ENCODE measurements around the gene PEX11G.

Gene PEX11G

DNA sequence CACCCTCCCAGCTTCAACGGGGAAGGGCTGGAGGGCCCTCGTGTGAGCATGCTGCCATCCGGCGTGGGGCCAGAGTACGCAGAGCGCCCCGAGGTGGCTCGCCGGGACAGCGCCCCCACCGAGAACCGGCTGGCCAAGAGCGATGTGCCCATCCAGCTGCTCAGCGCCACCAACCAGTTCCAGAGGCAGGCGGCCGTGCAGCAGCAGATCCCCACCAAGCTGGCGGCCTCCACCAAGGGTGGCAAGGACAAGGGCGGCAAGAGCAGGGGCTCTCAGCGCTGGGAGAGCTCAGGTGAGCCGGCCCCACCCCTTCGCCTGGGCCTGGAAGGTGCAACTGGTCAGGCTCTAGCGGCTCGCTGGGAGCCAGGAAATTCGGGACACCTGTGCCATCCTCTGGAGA is 20.0 kb downstream of the PEX11G start:
- H3K36me3 ChIP-seq (ENCODE audit: insufficient read depth): no peaks in the 10 kb centered on the region
- TF ChIP-seq, protein P1, sequence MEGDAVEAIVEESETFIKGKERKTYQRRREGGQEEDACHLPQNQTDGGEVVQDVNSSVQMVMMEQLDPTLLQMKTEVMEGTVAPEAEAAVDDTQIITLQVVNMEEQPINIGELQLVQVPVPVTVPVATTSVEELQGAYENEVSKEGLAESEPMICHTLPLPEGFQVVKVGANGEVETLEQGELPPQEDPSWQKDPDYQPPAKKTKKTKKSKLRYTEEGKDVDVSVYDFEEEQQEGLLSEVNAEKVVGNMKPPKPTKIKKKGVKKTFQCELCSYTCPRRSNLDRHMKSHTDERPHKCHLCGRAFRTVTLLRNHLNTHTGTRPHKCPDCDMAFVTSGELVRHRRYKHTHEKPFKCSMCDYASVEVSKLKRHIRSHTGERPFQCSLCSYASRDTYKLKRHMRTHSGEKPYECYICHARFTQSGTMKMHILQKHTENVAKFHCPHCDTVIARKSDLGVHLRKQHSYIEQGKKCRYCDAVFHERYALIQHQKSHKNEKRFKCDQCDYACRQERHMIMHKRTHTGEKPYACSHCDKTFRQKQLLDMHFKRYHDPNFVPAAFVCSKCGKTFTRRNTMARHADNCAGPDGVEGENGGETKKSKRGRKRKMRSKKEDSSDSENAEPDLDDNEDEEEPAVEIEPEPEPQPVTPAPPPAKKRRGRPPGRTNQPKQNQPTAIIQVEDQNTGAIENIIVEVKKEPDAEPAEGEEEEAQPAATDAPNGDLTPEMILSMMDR (conservative IDR thresholded peaks at IDR 0.05; ENCODE audit: low read depth, low read length): no peak
- no peak overlapping the region for H3K4me3 ChIP-seq (IDR thresholded peaks at IDR 0.05; ENCODE audit: insufficient read depth, low read depth, low read length)

DNA sequence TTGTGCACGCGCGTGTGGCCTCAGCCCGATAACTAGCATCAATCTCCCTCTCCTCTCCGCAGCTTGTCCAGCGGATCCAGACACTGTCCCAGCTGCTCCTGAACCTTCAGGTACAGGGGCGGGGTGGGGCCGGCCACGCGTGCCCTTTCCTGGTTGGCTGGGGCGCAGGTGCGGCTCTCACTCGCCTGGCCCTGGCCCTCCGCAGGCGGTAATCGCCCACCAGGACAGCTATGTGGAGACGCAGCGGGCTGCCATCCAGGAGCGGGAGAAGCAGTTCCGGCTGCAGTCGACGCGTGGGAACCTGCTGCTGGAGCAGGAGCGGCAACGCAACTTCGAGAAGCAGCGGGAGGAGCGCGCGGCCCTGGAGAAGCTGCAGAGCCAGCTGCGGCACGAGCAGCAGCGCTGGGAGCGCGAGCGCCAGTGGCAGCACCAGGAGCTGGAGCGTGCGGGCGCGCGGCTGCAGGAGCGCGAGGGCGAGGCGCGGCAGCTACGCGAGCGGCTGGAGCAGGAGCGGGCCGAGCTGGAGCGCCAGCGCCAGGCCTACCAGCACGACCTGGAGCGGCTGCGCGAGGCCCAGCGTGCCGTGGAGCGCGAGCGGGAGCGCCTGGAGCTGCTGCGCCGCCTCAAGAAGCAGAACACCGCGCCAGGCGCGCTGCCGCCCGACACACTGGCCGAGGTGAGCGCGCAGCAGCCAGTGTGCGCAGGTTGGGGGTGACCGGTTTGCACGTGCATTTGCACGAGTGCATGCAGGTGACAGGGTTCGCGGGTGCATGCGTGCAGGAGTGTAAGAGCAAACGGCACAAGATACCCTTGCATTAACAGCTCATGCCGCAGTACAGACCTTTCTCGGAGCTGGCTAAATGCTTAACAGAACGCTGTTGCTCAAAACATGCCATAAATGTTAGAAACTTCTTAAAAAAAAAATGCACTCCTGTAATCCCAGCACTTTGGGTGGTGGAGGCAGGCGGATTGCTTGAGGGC is 21.5 kb downstream of the PEX11G start:
- Histone ChIP-seq H4K20me1 (ENCODE audit: insufficient read depth) (no peaks in the 10 kb centered on the region), H3K4me2 (no peak overlapping the region), H2AFZ (ENCODE audit: low read depth) (no peak overlapping the region), H3K27me3 (ENCODE audit: insufficient read depth, low read depth) (no peaks in the 10 kb centered on the region), H3K4me1 (ENCODE audit: low read depth, poor library complexity, severe bottlenecking) (no peaks in the 10 kb centered on the region), H3K36me3 (ENCODE audit: insufficient read depth) (no peaks in the 10 kb centered on the region), H3K9ac (no peak overlapping the region), H3K79me2 (ENCODE audit: insufficient read depth, low read depth) (no peaks in the 10 kb centered on the region), H3K4me3 (IDR thresholded peaks at IDR 0.05; ENCODE audit: insufficient read depth, low read depth, low read length) (no peak overlapping the region), H3K27ac (no peak overlapping the region)
- TF ChIP-seq, protein P1 (conservative IDR thresholded peaks at IDR 0.05; ENCODE audit: low read depth, low read length): no peak

More for the DNA sequence above, 20.0 kb downstream of the PEX11G start:
- no peak overlapping the region for H3K9ac ChIP-seq
- H3K4me2 ChIP-seq: no peak overlapping the region
- no peaks in the 10 kb centered on the region for H3K4me1 ChIP-seq (ENCODE audit: low read depth, poor library complexity, severe bottlenecking)
- H3K79me2 ChIP-seq (ENCODE audit: insufficient read depth, low read depth): no peaks in the 10 kb centered on the region
- no peak overlapping the region for H3K27ac ChIP-seq
- H2AFZ ChIP-seq (ENCODE audit: low read depth): no peak overlapping the region
- no peaks in the 10 kb centered on the region for H4K20me1 ChIP-seq (ENCODE audit: insufficient read depth)
- no peaks in the 10 kb centered on the region for H3K27me3 ChIP-seq (ENCODE audit: insufficient read depth, low read depth)

DNA sequence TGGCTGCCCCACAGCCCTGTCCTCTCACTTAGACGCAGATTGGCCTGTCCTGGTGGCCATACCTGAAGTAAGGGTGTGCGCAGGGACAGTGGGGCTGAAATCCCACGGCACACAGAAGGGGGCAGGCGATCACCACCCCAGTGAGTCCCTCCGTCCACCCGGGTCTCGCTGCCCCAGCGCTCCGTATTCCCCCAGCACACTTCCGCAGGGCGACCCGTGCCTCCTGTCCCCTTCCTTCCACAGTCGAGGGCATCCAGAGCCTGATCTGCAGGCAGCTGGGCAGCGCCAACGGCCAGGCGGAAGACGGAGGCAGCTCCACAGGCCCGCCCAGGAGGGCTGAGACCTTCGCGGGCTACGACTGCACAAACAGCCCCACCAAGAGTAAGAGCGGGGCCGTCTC is 25.3 kb downstream of the PEX11G start:
- Histone ChIP-seq H3K27ac (no peak overlapping the region), H3K9ac (no peak overlapping the region), H3K79me2 (ENCODE audit: insufficient read depth, low read depth) (no peaks in the 10 kb centered on the region), H4K20me1 (ENCODE audit: insufficient read depth) (no peaks in the 10 kb centered on the region), H3K4me1 (ENCODE audit: low read depth, poor library complexity, severe bottlenecking) (no peaks in the 10 kb centered on the region), H2AFZ (ENCODE audit: low read depth) (no peak overlapping the region), H3K27me3 (ENCODE audit: insufficient read depth, low read depth) (no peaks in the 10 kb centered on the region), H3K36me3 (ENCODE audit: insufficient read depth) (no peaks in the 10 kb centered on the region), H3K4me2 (no peak overlapping the region), H3K4me3 (IDR thresholded peaks at IDR 0.05; ENCODE audit: insufficient read depth, low read depth, low read length) (no peak overlapping the region)
- TF ChIP-seq, protein P1 (conservative IDR thresholded peaks at IDR 0.05; ENCODE audit: low read depth, low read length): no peak

DNA sequence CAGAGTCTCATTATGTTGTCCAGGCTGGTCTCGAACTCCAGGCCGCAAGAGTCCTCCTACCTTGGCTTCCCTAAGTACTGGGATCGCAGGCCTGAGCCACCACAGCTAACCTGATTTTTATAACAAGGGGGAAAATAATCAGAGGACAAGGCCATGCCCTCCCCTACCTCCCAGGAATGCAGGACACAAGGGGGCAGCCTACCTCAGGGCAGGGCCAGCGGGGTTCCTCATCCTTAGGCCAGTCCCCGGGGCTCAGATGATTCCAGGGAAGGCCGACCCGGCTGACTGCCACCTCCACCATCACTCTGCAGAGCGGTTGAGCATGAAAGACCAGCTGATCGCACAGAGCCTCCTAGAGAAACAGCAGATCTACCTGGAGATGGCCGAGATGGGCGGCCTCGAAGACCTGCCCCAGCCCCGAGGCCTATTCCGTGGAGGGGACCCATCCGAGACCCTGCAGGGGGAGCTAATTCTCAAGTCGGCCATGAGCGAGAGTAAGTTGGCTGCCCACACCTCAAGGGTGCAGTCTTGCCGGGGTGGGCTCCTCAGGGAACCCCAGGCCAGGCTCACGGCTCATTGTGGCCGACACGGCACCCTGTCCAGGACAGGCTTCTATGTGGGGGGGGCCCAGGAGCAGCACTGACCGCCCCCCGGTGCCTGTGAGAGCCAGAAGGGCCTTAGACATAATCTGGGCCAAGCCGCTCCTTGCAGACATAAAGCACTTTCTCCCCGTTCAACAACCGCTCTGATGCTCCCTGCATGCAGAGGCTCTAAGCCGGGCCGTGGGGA is 26.8 kb downstream of the PEX11G start:
- Histone ChIP-seq H3K4me1 (ENCODE audit: low read depth, poor library complexity, severe bottlenecking) (no peaks in the 10 kb centered on the region), H3K27me3 (ENCODE audit: insufficient read depth, low read depth) (no peaks in the 10 kb centered on the region), H3K4me3 (IDR thresholded peaks at IDR 0.05; ENCODE audit: insufficient read depth, low read depth, low read length) (no peak overlapping the region), H4K20me1 (ENCODE audit: insufficient read depth) (no peaks in the 10 kb centered on the region), H3K36me3 (ENCODE audit: insufficient read depth) (no peaks in the 10 kb centered on the region), H3K79me2 (ENCODE audit: insufficient read depth, low read depth) (no peaks in the 10 kb centered on the region), H3K4me2 (no peak overlapping the region), H2AFZ (ENCODE audit: low read depth) (no peak overlapping the region), H3K27ac (no peak overlapping the region), H3K9ac (no peak overlapping the region)
- TF ChIP-seq, protein P1 (conservative IDR thresholded peaks at IDR 0.05; ENCODE audit: low read depth, low read length): no peak

Measured in KMS-11 (cell line).